ENCODE measurements around the gene DYNC2H1. TPM values are rescaled to one million over a fixed set of nuclear protein-coding genes. Genes with fewer than 3 reads are reported as not detected.
"Not testable (repeated sequence)": the region's sequence is repeated elsewhere in the genome, so short reads cannot be mapped to it uniquely, and the experiment has no call there.

DYNC2H1 gene
- total RNA-seq, 2 experiments from 2014 or later, result 1.3 to 2.0 TPM

GRCh38 chr11:103367650-103368049 lies 258.4 kb downstream of the DYNC2H1 start:
- Mint-ChIP-seq H3K27me3 (no peaks in the 10 kb centered on the region), H3K4me3 (no peak overlapping the region), H3K4me1 (ENCODE audit: low read depth) (no peaks in the 10 kb centered on the region), H3K9me3 (peaks cover 2% of the 10 kb centered on the region), H3K27ac (no peak overlapping the region), H3K36me3 (ENCODE audit: low read depth) (no peaks in the 10 kb centered on the region)
- intact Hi-C loops (cut with micrococcal nuclease), result no loop called here
- TF ChIP-seq CTCF (IDR thresholded peaks at IDR 0.05), result no peak
- POLR2A ChIA-PET, result no interaction called here
- CTCF ChIA-PET, result no interaction called here
- no peak for ATAC-seq
- DNase-seq, result no peak

- CTCF ChIA-PET, result no interaction called here
- H3K27me3 Mint-ChIP-seq, result no peaks in the 10 kb centered on the region
- no peaks in the 10 kb centered on the region for H3K4me1 Mint-ChIP-seq (ENCODE audit: low read depth)
- no peak overlapping the region for H3K27ac Mint-ChIP-seq
- POLR2A ChIA-PET, result no interaction called here
- no peak overlapping the region for H3K4me3 Mint-ChIP-seq
- intact Hi-C loops (cut with micrococcal nuclease), result no loop called here
- no peak for ATAC-seq
- H3K9me3 Mint-ChIP-seq, result peaks cover 2% of the 10 kb centered on the region
- TF ChIP-seq CTCF (IDR thresholded peaks at IDR 0.05), result no peak
- H3K36me3 Mint-ChIP-seq (ENCODE audit: low read depth), result no peaks in the 10 kb centered on the region
- no peak for DNase-seq
These were observed 258.9 kb downstream of the DYNC2H1 start for GRCh38 chr11:103368145-103368544.

GRCh38 chr11:103370076-103370475 lies 260.9 kb downstream of the DYNC2H1 start:
- ATAC-seq, result no peak
- TF ChIP-seq CTCF (IDR thresholded peaks at IDR 0.05), result no peak
- Mint-ChIP-seq H3K9me3 (peaks cover 6% of the 10 kb centered on the region), H3K4me1 (ENCODE audit: low read depth) (no peaks in the 10 kb centered on the region), H3K4me3 (no peak overlapping the region), H3K27ac (no peak overlapping the region), H3K36me3 (ENCODE audit: low read depth) (no peaks in the 10 kb centered on the region), H3K27me3 (no peaks in the 10 kb centered on the region)
- POLR2A ChIA-PET, result no interaction called here
- no peak for DNase-seq
- CTCF ChIA-PET, result no interaction called here
- intact Hi-C loops (cut with micrococcal nuclease), result no loop called here

- Mint-ChIP-seq H3K27ac (no peak overlapping the region), H3K36me3 (ENCODE audit: low read depth) (peaks cover 2% of the 10 kb centered on the region), H3K4me1 (ENCODE audit: low read depth) (no peaks in the 10 kb centered on the region), H3K4me3 (no peak overlapping the region), H3K9me3 (peaks cover 13% of the 10 kb centered on the region), H3K27me3 (no peaks in the 10 kb centered on the region)
- no peak for DNase-seq
- TF ChIP-seq CTCF (IDR thresholded peaks at IDR 0.05), result no peak
- ATAC-seq, result no peak
- intact Hi-C loops (cut with micrococcal nuclease), result no loop called here
- ChIA-PET POLR2A (no interaction called here), CTCF (no interaction called here)
These were observed 263.7 kb downstream of the DYNC2H1 start for GRCh38 chr11:103372906-103373305.

- H3K9me3 Mint-ChIP-seq, result peaks cover 13% of the 10 kb centered on the region
- H3K36me3 Mint-ChIP-seq (ENCODE audit: low read depth); H3K4me3 Mint-ChIP-seq; POLR2A ChIA-PET; DNase-seq; ATAC-seq; CTCF ChIA-PET; intact Hi-C loops (cut with micrococcal nuclease); H3K4me1 Mint-ChIP-seq (ENCODE audit: low read depth); H3K27me3 Mint-ChIP-seq; H3K27ac Mint-ChIP-seq: not testable (repeated sequence)
These were observed 265.0 kb downstream of the DYNC2H1 start for GRCh38 chr11:103374227-103374626.

GRCh38 chr11:103378931-103379330 lies 269.7 kb downstream of the DYNC2H1 start:
- intact Hi-C loops (cut with micrococcal nuclease), result no loop called here
- Mint-ChIP-seq H3K27me3 (no peaks in the 10 kb centered on the region), H3K27ac (no peak overlapping the region), H3K4me3 (no peak overlapping the region), H3K4me1 (ENCODE audit: low read depth) (no peaks in the 10 kb centered on the region), H3K9me3 (peaks cover 11% of the 10 kb centered on the region), H3K36me3 (ENCODE audit: low read depth) (peaks cover 2% of the 10 kb centered on the region)
- DNase-seq (no peak), ATAC-seq (no peak)
- CTCF ChIA-PET, result interaction anchor here (1.0 kb wide), 1 partner anchor 8 kb away, joined by 3 read pairs; no protein-coding TSS in a partner anchor
- POLR2A ChIA-PET, result no interaction called here
- TF ChIP-seq CTCF (IDR thresholded peaks at IDR 0.05), result no peak

Data from activated CD8-positive, alpha-beta T cell treated with anti-CD3 and anti-CD28 coated beads for 36 hours (primary cell).